T-helper 2 cell treated with Interferon-gamma antibody and Interleukin-4, amounts not matched to agents 5 μg/mL and 100 μg/mL, for 36 hours (primary cell): Measurements from ENCODE around the gene STXBP4.

ENCODE experiments used
- DNase-seq: peaks from one replicate; pipeline ENCODE4 v3.0.0; 2021; ENCODE audit warnings: low spot score
- H3K27ac Mint-ChIP-seq: one replicate; pipeline ENCODE4 v1.8.0; 2021; ENCODE audit warnings: mild to moderate bottlenecking, mixed read lengths
- H3K27me3 Mint-ChIP-seq: one replicate; pipeline ENCODE4 v1.8.0; 2021; ENCODE audit warnings: low read depth, mixed read lengths
- H3K36me3 Mint-ChIP-seq: one replicate; pipeline ENCODE4 v1.8.0; 2021; ENCODE audit warnings: low read depth, mixed read lengths
- H3K4me1 Mint-ChIP-seq: one replicate; pipeline ENCODE4 v1.8.0; 2021; ENCODE audit warnings: low read depth, mixed read lengths
- H3K4me3 Mint-ChIP-seq: one replicate; pipeline ENCODE4 v1.8.0; 2022; ENCODE audit warnings: mild to moderate bottlenecking, moderate library complexity, mixed read lengths
- H3K9me3 Mint-ChIP-seq: one replicate; pipeline ENCODE4 v1.8.0; 2021; ENCODE audit warnings: mixed read lengths

STXBP4 gene

GRCh38 chr17:54968262-54968987 is at the start of gene STXBP4, which contains the start of gene COX11:
Gene STXBP4 (plus strand): TSS chr17:54968765. CDS start chr17:54986220, 17,455 bp downstream.
Gene COX11 (minus strand): TSS chr17:54968654. CDS start chr17:54968646, 8 bp downstream.
- Mint-ChIP-seq H3K27ac (no peak within 1 kb of the TSS), H3K27me3 (no peaks in the 10 kb centered on the region), H3K4me1 (peaks cover 19% of the 10 kb centered on the region), H3K4me3 (no peak within 1 kb of the TSS), H3K36me3 (peaks cover 5% of the 10 kb centered on the region), H3K9me3 (no peaks in the 10 kb centered on the region)
- peak; percentile 95 for DNase-seq

DNA sequence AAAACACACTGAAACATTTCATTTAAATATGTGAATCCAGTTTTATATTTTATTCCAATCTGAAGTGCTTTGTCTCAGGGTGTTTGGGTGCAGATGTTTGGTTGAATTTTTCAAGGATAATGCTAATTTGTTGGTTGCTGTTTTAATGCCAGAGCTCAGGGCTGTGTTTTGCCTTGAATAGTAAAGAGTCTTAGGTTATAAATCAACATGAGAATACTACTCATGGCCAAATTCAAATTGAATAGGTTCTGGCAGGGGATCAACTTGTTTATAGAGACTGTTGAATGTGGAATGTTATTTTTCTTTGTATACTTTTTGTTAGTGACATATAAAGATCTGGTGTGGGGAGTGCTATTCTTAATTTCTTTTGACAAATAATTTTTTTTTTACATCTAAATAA is 49.1 kb upstream of the STXBP4 start:
- Mint-ChIP-seq H3K4me3 (no peak overlapping the region), H3K9me3 (peaks cover 12% of the 10 kb centered on the region), H3K4me1 (no peaks in the 10 kb centered on the region), H3K27ac (no peak overlapping the region), H3K27me3 (no peaks in the 10 kb centered on the region), H3K36me3 (peaks cover 2% of the 10 kb centered on the region)
- no peak for DNase-seq

DNA sequence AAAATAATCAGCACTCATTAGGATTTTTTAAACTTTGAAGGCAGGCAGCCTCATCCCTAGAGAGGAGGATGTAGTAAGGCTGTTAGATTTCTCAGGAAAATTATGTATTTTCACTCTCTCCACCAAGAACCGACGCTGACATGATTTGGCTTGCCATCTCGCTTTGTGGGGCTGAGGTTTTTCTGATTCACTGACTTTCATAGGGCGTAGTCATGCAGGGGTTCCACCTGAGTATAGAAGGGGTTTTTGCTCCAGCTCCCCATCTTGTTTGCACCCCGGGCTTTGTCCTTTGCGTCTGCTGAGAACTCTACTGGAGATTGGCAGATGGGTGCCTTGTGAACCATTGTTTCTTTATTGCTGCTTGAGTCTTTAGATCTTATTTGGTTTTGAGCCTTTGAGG is 47.7 kb upstream of the STXBP4 start:
- no peaks in the 10 kb centered on the region for H3K4me1 Mint-ChIP-seq
- peaks cover 2% of the 10 kb centered on the region for H3K36me3 Mint-ChIP-seq
- H3K27me3 Mint-ChIP-seq: no peaks in the 10 kb centered on the region
- H3K4me3 Mint-ChIP-seq: no peak overlapping the region
- DNase-seq: no peak
- H3K9me3 Mint-ChIP-seq: peaks cover 12% of the 10 kb centered on the region
- no peak overlapping the region for H3K27ac Mint-ChIP-seq

DNA sequence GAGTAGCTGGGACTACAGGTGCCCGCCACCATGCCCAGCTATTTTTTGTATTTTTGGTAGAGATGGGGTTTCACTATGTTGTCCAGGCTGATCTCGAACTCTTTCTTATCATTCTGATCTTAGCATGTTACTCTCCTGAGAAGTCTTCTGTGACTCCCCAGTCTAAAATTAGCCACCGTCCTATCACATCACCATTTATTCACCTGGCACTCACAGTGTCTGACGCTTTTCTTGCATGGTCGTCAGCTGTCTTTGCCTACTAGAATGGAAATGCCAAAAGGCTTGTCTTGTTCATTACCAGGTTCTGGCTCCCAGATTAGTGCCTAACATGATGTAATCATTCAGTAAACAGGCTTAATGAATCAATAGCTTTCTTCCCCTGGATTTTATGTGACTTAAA is 44.2 kb upstream of the STXBP4 start:
- no peak for DNase-seq
- Mint-ChIP-seq H3K36me3 (no peaks in the 10 kb centered on the region), H3K27me3 (peaks cover 4% of the 10 kb centered on the region), H3K4me1 (no peaks in the 10 kb centered on the region), H3K4me3 (no peak overlapping the region), H3K9me3 (no peaks in the 10 kb centered on the region), H3K27ac (no peak overlapping the region)

GRCh38 chr17:54927525-54927924 is 41.0 kb upstream of the STXBP4 start:
- Mint-ChIP-seq H3K36me3 (no peaks in the 10 kb centered on the region), H3K9me3 (no peaks in the 10 kb centered on the region), H3K4me3 (no peak overlapping the region), H3K4me1 (no peaks in the 10 kb centered on the region), H3K27ac (no peak overlapping the region), H3K27me3 (peaks cover 4% of the 10 kb centered on the region)
- no peak for DNase-seq

DNA sequence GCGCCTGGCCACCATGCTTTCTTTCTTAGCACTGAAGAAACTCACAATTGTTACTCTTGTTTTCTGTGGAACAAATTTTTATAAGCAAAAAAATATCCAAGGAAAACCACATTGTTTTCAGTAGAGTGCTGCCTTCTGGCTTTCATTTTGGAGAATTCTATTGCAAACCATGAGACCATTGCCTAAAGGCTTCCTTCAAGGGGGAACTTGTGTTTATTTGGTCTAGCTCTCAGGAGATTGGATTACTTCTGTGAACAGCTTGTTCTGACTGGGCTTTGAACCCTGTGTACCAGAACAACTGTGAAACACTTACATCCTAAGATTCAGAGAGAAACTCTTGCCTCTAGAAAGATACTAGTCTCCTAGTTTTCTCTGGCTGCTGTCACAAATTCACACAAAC is 35.9 kb upstream of the STXBP4 start:
- H3K4me3 Mint-ChIP-seq: no peak overlapping the region
- H3K27ac Mint-ChIP-seq: no peak overlapping the region
- H3K27me3 Mint-ChIP-seq: no peaks in the 10 kb centered on the region
- H3K9me3 Mint-ChIP-seq: no peaks in the 10 kb centered on the region
- no peaks in the 10 kb centered on the region for H3K4me1 Mint-ChIP-seq
- no peak for DNase-seq
- H3K36me3 Mint-ChIP-seq: no peaks in the 10 kb centered on the region

GRCh38 chr17:54933921-54934320 is 34.6 kb upstream of the STXBP4 start:
- H3K27ac Mint-ChIP-seq: no peak overlapping the region

GRCh38 chr17:54935471-54935870 is 33.1 kb upstream of the STXBP4 start:
- Mint-ChIP-seq H3K27ac (no peak overlapping the region), H3K4me3 (no peak overlapping the region), H3K36me3 (no peaks in the 10 kb centered on the region), H3K4me1 (no peaks in the 10 kb centered on the region), H3K9me3 (no peaks in the 10 kb centered on the region), H3K27me3 (no peaks in the 10 kb centered on the region)
- DNase-seq: no peak

More at GRCh38 chr17:54933921-54934320, 34.6 kb upstream of the STXBP4 start:
- no peaks in the 10 kb centered on the region for H3K36me3 Mint-ChIP-seq
- no peaks in the 10 kb centered on the region for H3K9me3 Mint-ChIP-seq
- no peak for DNase-seq
- H3K27me3 Mint-ChIP-seq: no peaks in the 10 kb centered on the region
- H3K4me1 Mint-ChIP-seq: no peaks in the 10 kb centered on the region
- no peak overlapping the region for H3K4me3 Mint-ChIP-seq

GRCh38 chr17:54937018-54937417 is 31.5 kb upstream of the STXBP4 start:
- H3K27ac Mint-ChIP-seq: no peak overlapping the region
- H3K4me1 Mint-ChIP-seq: no peaks in the 10 kb centered on the region
- H3K4me3 Mint-ChIP-seq: no peak overlapping the region
- no peaks in the 10 kb centered on the region for H3K27me3 Mint-ChIP-seq
- no peaks in the 10 kb centered on the region for H3K9me3 Mint-ChIP-seq
- no peaks in the 10 kb centered on the region for H3K36me3 Mint-ChIP-seq
- no peak for DNase-seq

GRCh38 chr17:54937426-54937825 is 31.1 kb upstream of the STXBP4 start:
- Mint-ChIP-seq H3K27ac (no peak overlapping the region), H3K4me1 (no peaks in the 10 kb centered on the region), H3K9me3 (no peaks in the 10 kb centered on the region), H3K4me3 (no peak overlapping the region), H3K36me3 (no peaks in the 10 kb centered on the region), H3K27me3 (no peaks in the 10 kb centered on the region)
- DNase-seq: no peak

- H3K9me3 Mint-ChIP-seq: no peaks in the 10 kb centered on the region
- H3K4me3 Mint-ChIP-seq: no peak overlapping the region
- DNase-seq: no peak
- H3K36me3 Mint-ChIP-seq: no peaks in the 10 kb centered on the region
- no peaks in the 10 kb centered on the region for H3K27me3 Mint-ChIP-seq
- H3K27ac Mint-ChIP-seq: no peak overlapping the region
- H3K4me1 Mint-ChIP-seq: peaks cover 15% of the 10 kb centered on the region
Measured at GRCh38 chr17:54941285-54941684, 27.3 kb upstream of the STXBP4 start.

DNA sequence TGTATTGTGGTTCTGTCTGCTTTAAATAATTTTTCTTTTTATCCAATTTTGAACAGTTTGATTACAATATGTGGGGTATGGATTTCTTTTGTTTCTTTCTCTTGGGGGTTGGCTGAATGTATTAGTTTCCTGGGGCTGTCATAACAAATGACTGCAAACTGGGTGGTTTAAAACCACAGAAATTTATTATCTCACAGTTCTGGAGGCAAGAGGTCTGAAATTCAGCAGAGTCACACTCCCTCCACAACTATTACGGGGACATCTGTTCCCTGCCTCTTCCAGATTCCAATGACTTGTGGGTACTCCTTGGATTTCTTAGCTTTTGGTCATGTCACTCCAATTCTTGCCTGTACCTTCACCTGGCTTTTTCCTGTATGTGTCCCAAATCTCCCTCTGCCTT is 23.8 kb upstream of the STXBP4 start:
- H3K4me1 Mint-ChIP-seq: peaks cover 26% of the 10 kb centered on the region
- no peak overlapping the region for H3K4me3 Mint-ChIP-seq
- H3K36me3 Mint-ChIP-seq: peaks cover 1% of the 10 kb centered on the region
- H3K27ac Mint-ChIP-seq: no peak overlapping the region
- peaks cover 2% of the 10 kb centered on the region for H3K27me3 Mint-ChIP-seq
- no peak for DNase-seq
- no peaks in the 10 kb centered on the region for H3K9me3 Mint-ChIP-seq

DNA sequence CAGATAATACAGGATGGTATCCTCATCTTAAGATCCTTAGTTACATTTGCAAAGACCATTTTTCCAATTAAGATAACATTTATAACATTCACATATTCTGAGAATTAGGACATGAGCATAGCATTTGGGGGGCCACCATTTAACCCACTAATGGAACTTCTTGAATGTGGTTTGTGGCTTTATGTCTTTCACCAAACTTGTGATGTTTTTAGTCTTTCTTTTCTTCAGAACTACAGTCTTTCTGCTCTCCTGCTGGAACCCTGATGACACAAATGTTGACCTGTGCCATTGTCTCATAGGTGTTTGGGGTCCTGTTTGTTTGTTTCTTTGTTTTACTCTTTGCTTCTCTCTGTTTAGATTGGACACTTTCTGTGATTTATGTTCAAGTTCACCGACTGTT is 23.3 kb upstream of the STXBP4 start:
- H3K27ac Mint-ChIP-seq: peak overlapping the region; percentile 20
- no peak for DNase-seq
- peaks cover 26% of the 10 kb centered on the region for H3K4me1 Mint-ChIP-seq
- peaks cover 2% of the 10 kb centered on the region for H3K27me3 Mint-ChIP-seq
- H3K4me3 Mint-ChIP-seq: no peak overlapping the region
- no peaks in the 10 kb centered on the region for H3K9me3 Mint-ChIP-seq
- H3K36me3 Mint-ChIP-seq: peaks cover 1% of the 10 kb centered on the region

- Mint-ChIP-seq H3K4me1 (peaks cover 26% of the 10 kb centered on the region), H3K27me3 (peaks cover 2% of the 10 kb centered on the region), H3K27ac (no peak overlapping the region), H3K4me3 (no peak overlapping the region), H3K36me3 (peaks cover 1% of the 10 kb centered on the region), H3K9me3 (no peaks in the 10 kb centered on the region)
- no peak for DNase-seq
Measured at GRCh38 chr17:54945671-54946070, 22.9 kb upstream of the STXBP4 start.

DNA sequence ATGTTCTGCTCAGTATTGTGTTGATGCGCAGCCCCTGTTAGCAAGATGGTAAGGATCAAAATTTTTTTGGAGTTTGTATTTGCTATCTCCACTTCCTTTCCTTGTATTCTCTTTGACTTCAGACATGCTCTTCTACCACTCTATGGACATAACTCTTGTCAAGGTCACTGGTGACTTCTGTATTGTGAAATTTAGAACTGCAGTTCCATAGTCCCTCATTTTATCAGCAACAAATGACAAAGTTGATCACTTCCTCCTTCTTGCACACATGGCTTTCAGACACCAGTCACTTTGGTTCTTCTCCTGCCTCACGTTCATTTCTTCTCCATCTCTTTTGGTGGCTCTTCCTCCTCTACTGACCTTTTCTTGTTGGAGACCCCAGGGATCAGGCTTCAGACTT is 21.2 kb upstream of the STXBP4 start:
- H3K36me3 Mint-ChIP-seq: peaks cover 1% of the 10 kb centered on the region
- H3K4me1 Mint-ChIP-seq: peaks cover 26% of the 10 kb centered on the region
- peaks cover 2% of the 10 kb centered on the region for H3K27me3 Mint-ChIP-seq
- H3K9me3 Mint-ChIP-seq: no peaks in the 10 kb centered on the region
- no peak overlapping the region for H3K4me3 Mint-ChIP-seq
- no peak for DNase-seq
- no peak overlapping the region for H3K27ac Mint-ChIP-seq
